Pancreas (tissue), 10 donors: Measurements from ENCODE around the gene TMEM154. TPM values are rescaled to one million over a fixed set of nuclear protein-coding genes. Genes with fewer than 3 reads are reported as not detected.

ENCODE experiments used
- ATAC-seq, 4 donors: fragments of 200-7000 bp; cut with Tn5 transposase; one replicate each; pipeline versions ENCODE4 v1.8.0 to v1.9.1; 2020; ENCODE audit warnings: mild to moderate bottlenecking in 4 of 4, moderate library complexity in 4 of 4
- DNase-seq, 6 donors: peaks; one replicate each; pipeline ENCODE4 v3.0.0-alpha.2; 2020
- FAIRE-seq: peaks from 2 replicates; lab custom pipeline; 2012; peaks lifted over from hg19 to GRCh38; lab: Jason Lieb, UNC
- H3K27ac ChIP-seq, 4 donors: fragments of 200-600 bp; sonication (generic); 1 replicate in 3 of 4; 2 replicates in 1 of 4; pipeline versions ENCODE4 v1.5.0 to v1.8.0; 2020
- H3K27me3 ChIP-seq, 4 donors: fragments of 200-600 bp; one replicate each; pipeline ENCODE4 v1.8.0; 2021
- H3K36me3 ChIP-seq, 3 donors: fragments of 200-600 bp; sonication (generic) in 1 of 3; one replicate each; pipeline versions ENCODE4 v1.5.0 to v1.8.0; 2020 to 2021
- H3K4me1 ChIP-seq, 3 donors: fragments of 200-600 bp; one replicate each; pipeline ENCODE4 v1.8.0; 2021
- H3K4me3 ChIP-seq, 4 donors: fragments of 200-600 bp; sonication (generic) in 2 of 4; one replicate each; pipeline versions ENCODE4 v1.5.0 to v1.8.0; 2020 to 2021
- H3K9me3 ChIP-seq, 4 donors: fragments of 200-600 bp; one replicate each; pipeline ENCODE4 v1.8.0; 2021
- WGBS, 2 donors: extraction: QIAGEN DNeasy Blood & Tissue Kit; methylation state at CpG; one replicate each; pipeline ENCODE4 v1.1.7; 2013; 5-methylcytosine and 5-hydroxymethylcytosine counted together
- intact Hi-C, 3 donors: fragments of 100-400 bp; cut with DNase I; formaldehyde crosslinking; loops; one replicate each; pipeline versions ENCODE4 v1.11.1 to v1.14.2; 2022
- polyA plus RNA-seq, 2 donors: library from polyadenylated mRNA; stranded (reverse); fragments of 200-250 nt; gene quantifications; one replicate each; pipeline ENCODE4 v1.2.3, GENCODE V29; 2013
- total RNA-seq, 6 donors: library from RNA; stranded (reverse); fragmentation: NEBNext Ultra II Directional in 4 of 6; extraction: Animal tissue kit (Norgen Biotek cat#: 25700) in 4 of 6; gene quantifications; one replicate each; pipeline versions ENCODE4 v1.2.1 to v1.2.4, GENCODE V29; 2021 to 2023
- TF ChIP-seq, protein P1 (sequence below), 4 donors: fragments of 200-600 bp; sonication (generic) in 3 of 4; IDR thresholded peaks; one replicate each; pipeline versions ENCODE4 v1.5.0 to v1.8.0; 2021; ENCODE audit warnings: antibody characterized with exemption in 4 of 4
- donor health status: healthy with polysubstance abuse.
- donor health status: DM: no; HTN: no; CAD: no; lungs with moderate emphysema.
- donor health status: DM: no; HTN: no; CAD: no.
- donor health status: control.
- donor health status: control.
- donor health status: Bipolar disorder and iron deficiency.
- donor health status: DM: yes; HTN: yes; CAD: no.
- donor health status: DM: no; HTN: no; CAD: no.
- donor health status: DM: no; HTN: no; CAD: no.
- donor health status: DM: yes; HTN: yes; CAD: no.

Gene TMEM154
- total and polyA plus RNA-seq, 8 donors = 0.05 to 3.3 (median 0.48) TPM

DNA sequence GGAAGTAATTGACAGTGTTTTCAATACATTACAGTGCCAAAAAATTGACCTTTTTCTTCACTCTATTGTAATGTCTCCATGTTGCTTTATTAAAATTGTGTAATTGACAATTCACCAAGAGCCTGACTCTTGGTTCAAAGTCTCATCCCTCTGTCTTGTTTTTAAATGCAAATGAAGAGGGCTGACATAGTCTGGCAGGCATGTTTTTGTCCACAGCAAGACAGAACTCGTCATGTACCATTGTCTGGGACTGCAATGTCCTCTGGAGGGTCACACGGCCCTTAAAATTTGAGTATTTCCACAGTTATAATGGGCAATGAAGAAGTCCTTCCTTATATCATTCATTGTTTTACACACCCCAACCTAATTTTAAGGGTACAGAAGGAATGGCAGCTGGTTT lies 105.9 kb downstream of the TMEM154 start:
- no peak for FAIRE-seq
- Histone ChIP-seq H3K27me3 (no peaks in the 10 kb centered on the region), H3K4me1 (no peaks in the 10 kb centered on the region), H3K27ac (no peak overlapping the region), H3K36me3 (no peaks in the 10 kb centered on the region), H3K9me3 (no peaks in the 10 kb centered on the region), H3K4me3 (no peak overlapping the region)
- intact Hi-C loops = no loop called here
- no peak for ATAC-seq
- WGBS, 2 donors = 83 to 91% methylated on average over 2 of the region's 2 CpGs
- DNase-seq = no peak
- TF ChIP-seq, protein P1, sequence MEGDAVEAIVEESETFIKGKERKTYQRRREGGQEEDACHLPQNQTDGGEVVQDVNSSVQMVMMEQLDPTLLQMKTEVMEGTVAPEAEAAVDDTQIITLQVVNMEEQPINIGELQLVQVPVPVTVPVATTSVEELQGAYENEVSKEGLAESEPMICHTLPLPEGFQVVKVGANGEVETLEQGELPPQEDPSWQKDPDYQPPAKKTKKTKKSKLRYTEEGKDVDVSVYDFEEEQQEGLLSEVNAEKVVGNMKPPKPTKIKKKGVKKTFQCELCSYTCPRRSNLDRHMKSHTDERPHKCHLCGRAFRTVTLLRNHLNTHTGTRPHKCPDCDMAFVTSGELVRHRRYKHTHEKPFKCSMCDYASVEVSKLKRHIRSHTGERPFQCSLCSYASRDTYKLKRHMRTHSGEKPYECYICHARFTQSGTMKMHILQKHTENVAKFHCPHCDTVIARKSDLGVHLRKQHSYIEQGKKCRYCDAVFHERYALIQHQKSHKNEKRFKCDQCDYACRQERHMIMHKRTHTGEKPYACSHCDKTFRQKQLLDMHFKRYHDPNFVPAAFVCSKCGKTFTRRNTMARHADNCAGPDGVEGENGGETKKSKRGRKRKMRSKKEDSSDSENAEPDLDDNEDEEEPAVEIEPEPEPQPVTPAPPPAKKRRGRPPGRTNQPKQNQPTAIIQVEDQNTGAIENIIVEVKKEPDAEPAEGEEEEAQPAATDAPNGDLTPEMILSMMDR (IDR thresholded peaks at IDR 0.05) = no peak

DNA sequence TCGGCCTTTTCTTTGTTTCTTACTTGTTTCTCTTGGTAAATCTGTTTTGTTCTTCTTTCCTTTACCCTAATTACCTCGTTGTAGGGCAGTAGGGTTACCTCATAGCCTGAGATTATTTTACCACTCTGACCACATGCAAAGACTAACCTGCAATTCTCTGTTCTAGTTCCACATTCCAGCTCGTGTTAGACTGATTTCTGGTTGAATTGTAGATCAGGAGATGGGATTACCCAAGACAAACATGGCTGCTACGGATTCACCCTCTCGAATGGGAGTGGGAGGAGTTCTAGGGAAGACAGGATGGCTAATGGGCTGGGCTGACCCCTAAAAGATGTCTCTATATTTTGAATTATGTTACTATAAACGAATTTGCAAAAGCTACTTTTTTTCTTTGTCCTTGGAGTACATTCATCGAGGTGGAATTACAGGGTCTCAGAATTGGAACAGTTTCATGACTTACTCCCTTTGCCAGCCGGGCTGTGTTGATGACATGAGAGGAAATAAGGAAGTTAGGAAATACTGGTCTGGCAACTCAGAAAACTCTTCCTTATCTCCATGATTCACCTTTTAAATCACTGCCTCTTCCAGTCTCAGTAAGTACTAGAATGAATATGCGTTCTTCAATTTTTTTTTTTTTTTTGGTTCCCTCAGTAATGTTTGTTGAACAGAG lies 107.2 kb downstream of the TMEM154 start:
- ATAC-seq (peak in 1 of 4 donors; percentile 14), FAIRE-seq (no peak), DNase-seq (no peak)
- H3K9me3 ChIP-seq = no peaks in the 10 kb centered on the region
- WGBS, 2 donors = 57 to 59% methylated on average over 9 of the region's 9 CpGs
- no peak overlapping the region for H3K4me3 ChIP-seq
- no peaks in the 10 kb centered on the region for H3K4me1 ChIP-seq
- no peak overlapping the region for H3K27ac ChIP-seq
- no peaks in the 10 kb centered on the region for H3K27me3 ChIP-seq
- intact Hi-C loops = no loop called here
- H3K36me3 ChIP-seq = no peaks in the 10 kb centered on the region
- TF ChIP-seq, protein P1 (IDR thresholded peaks at IDR 0.05) = no peak

DNA sequence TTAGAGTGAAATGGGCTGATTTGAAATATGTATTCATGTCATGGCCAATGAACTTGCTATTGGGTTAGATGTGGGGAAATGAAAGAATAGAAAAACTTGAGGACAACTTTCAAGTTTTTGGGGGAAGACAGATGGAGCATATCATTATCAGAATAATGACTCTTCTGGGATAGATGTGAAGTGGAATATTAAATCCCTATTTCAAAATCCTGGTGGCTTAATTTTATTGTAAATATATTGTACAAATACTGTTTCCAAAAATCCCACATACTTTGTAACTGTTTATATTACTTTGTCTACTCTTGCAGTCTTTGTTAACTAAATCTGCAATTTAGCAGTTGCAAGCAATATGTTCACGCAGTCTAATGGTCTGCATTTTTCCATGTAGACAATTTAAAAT lies 108.0 kb downstream of the TMEM154 start:
- TF ChIP-seq, protein P1 (IDR thresholded peaks at IDR 0.05) = no peak
- intact Hi-C loops = no loop called here
- H3K36me3 ChIP-seq = no peaks in the 10 kb centered on the region
- ATAC-seq (no peak), FAIRE-seq (no peak), DNase-seq (no peak)
- H3K4me3 ChIP-seq = no peak overlapping the region
- no peak overlapping the region for H3K27ac ChIP-seq
- no peaks in the 10 kb centered on the region for H3K9me3 ChIP-seq
- no peaks in the 10 kb centered on the region for H3K27me3 ChIP-seq
- H3K4me1 ChIP-seq = no peaks in the 10 kb centered on the region
- WGBS, 2 donors = 91 to 94% methylated on average over 1 of the region's 1 CpG

DNA sequence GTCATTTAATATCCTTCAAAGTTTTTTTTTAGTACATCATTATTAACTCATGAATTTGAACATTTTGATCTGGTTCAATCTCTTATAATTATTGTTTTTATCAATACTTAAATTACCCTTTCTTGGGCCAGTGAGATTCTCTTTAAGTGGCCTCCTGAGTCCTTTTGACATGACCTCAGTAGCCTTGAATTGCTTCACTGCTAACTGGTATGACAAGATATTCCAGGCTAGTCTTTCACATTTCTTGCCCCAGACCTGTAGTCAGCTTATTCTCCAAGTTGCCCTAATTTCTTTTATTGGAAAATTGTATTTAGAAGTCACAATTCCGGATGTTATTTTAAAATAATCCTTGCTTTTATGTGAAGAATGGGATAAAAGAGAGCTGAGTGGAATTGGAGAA lies 108.5 kb downstream of the TMEM154 start:
- WGBS, 2 donors = 49 to 67% methylated on average over 1 of the region's 1 CpG
- DNase-seq (no peak), FAIRE-seq (no peak), ATAC-seq (no peak)
- TF ChIP-seq, protein P1 (IDR thresholded peaks at IDR 0.05) = no peak
- Histone ChIP-seq H3K27me3 (no peaks in the 10 kb centered on the region), H3K4me1 (no peaks in the 10 kb centered on the region), H3K27ac (no peak overlapping the region), H3K36me3 (no peaks in the 10 kb centered on the region), H3K4me3 (no peak overlapping the region), H3K9me3 (no peaks in the 10 kb centered on the region)
- intact Hi-C loops = no loop called here

Other genes starting within 250 kb of the TMEM154 start
- 10 to 100 TPM; 11.8 to 30.1 (median 20.5) TPM for gene FBXW7, start 143.9 kb downstream of the TMEM154 start, total RNA-seq
- gene FBXW7, start 143.9 kb downstream of the TMEM154 start, polyA plus RNA-seq = 10 to 100 TPM; 10.1 to 18.1 TPM
- gene TIGD4, start 99.7 kb upstream of the TMEM154 start, total RNA-seq = under 1 TPM; 0.06 to 0.59 (median 0.17) TPM
- gene TIGD4, start 99.7 kb upstream of the TMEM154 start, polyA plus RNA-seq = under 1 TPM in 1 of 2 donors, not detected in 1; 0.35 TPM
- 10 to 100 TPM in 5 of 6 donors, 1 to 10 TPM in 1; 9.4 to 20.6 (median 11.7) TPM for gene ARFIP1, start 100.0 kb upstream of the TMEM154 start, total RNA-seq
- gene ARFIP1, start 100.0 kb upstream of the TMEM154 start, polyA plus RNA-seq = 10 to 100 TPM in 1 of 2 donors, 1 to 10 TPM in 1; 9.2 to 11.6 TPM